ENCODE data around the gene WDR1. TPM values are rescaled to one million over a fixed set of nuclear protein-coding genes. Genes with fewer than 3 reads are reported as not detected.

The WDR1 gene, protein sequence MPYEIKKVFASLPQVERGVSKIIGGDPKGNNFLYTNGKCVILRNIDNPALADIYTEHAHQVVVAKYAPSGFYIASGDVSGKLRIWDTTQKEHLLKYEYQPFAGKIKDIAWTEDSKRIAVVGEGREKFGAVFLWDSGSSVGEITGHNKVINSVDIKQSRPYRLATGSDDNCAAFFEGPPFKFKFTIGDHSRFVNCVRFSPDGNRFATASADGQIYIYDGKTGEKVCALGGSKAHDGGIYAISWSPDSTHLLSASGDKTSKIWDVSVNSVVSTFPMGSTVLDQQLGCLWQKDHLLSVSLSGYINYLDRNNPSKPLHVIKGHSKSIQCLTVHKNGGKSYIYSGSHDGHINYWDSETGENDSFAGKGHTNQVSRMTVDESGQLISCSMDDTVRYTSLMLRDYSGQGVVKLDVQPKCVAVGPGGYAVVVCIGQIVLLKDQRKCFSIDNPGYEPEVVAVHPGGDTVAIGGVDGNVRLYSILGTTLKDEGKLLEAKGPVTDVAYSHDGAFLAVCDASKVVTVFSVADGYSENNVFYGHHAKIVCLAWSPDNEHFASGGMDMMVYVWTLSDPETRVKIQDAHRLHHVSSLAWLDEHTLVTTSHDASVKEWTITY
- 197 to 214 TPM (median 213 TPM) in 5 replicates for total RNA-seq (2022; extraction: Qiagen RNA extraction; ENCODE audit: low read depth)

DNA sequence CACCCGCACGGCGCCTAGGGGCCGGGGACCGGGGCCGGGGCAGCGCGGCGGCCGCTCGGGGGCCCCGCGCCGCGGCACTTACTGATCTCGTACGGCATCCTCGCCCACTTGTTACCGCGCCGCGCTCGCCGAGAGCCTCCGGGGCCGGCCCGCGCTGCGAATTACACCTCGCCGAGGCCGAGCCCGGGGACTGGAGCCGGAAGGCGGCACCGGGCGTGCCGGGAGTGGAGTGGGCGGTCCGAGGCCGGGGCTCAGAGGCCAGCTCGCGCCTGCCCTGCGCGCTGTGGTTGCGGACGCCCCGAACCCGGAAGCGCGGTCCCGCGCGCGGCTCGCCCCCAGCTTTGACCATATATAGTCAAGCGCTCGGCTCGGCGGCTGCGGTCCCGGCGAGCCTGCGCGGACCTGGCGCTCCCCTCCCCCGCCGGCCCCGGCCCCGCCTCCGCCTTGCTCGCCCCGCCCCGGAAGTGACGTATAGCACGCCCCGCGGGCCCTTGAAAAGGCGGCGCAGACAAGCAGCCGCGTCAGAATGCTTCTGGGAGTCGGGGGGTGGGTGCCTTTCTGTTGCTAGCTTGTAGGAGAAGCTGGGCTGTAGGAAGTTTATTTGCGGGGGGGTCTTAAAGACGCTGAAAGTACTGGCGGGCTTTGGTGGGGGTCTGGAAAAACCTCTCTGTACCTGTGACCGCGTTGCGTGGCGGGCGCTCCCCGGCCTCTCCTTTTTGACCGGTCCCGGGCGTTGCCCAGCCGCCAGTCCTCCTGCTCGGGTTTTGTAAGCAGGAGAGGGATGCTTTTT is at the start of gene WDR1:
WDR1 (minus strand) TSS at position 231 of the 790 bp plus-strand sequence; CDS start at position 98, 133 bp downstream.

Other genes starting within 250 kb of the WDR1 start
- 0.23 to 0.84 TPM (median 0.36 TPM) in 5 replicates for gene SLC2A9, start 95.3 kb downstream of the WDR1 start, total RNA-seq (2022; extraction: Qiagen RNA extraction; ENCODE audit: low read depth)

All from A549 treated with DMSO at 1 μM for 4 hours (cell line).